H1 (cell line): Measurements from ENCODE around the gene ADAMTS4. TPM values are rescaled to one million over a fixed set of nuclear protein-coding genes. Genes with fewer than 3 reads are reported as not detected.

Experiments
- CTCF ChIA-PET: fragments of 300-600 bp; sonication (Branson Sonifier 250); formaldehyde crosslinking; loops from one replicate; lab custom pipeline; 2021; ENCODE audit not compliant: partially characterized antibody; lab: Charles Lee
- POLR2A ChIA-PET: fragments of 300-600 bp; sonication (Branson Sonifier 250); formaldehyde crosslinking; loops from one replicate; lab custom pipeline; 2021; ENCODE audit warnings: inconsistent platforms; ENCODE audit not compliant: partially characterized antibody; lab: Charles Lee
- DNase-seq, 2 experiments: peaks; one replicate each; pipeline versions ENCODE4 v3.0.0 to v3.0.0-alpha.2; 2010 to 2022; ENCODE audit warnings: low spot score in 2 of 2, low read depth in 1 of 2, mixed read lengths in 1 of 2
- FAIRE-seq: peaks from 2 replicates; lab custom pipeline; 2011; peaks lifted over from hg19 to GRCh38; lab: Jason Lieb, UNC
- H2AFZ ChIP-seq: 2 replicates; pipeline ENCODE4 v1.8.1; 2012; ENCODE audit warnings: low read length, inconsistent platforms
- H2AK5ac ChIP-seq: 2 replicates; pipeline ENCODE4 v1.6.1; 2013; ENCODE audit warnings: low read depth, low read length
- H2BK120ac ChIP-seq: replicated peaks from 2 replicates; pipeline ENCODE3; 2013; ENCODE audit warnings: low read depth, low read length, inconsistent platforms
- H2BK12ac ChIP-seq: 2 replicates; pipeline ENCODE4 v1.6.1; 2013; ENCODE audit warnings: low read depth, low read length
- H2BK15ac ChIP-seq: 2 replicates; pipeline ENCODE4 v1.6.1; 2013; ENCODE audit warnings: low read length
- H2BK20ac ChIP-seq: 2 replicates; pipeline ENCODE4 v1.6.1; 2013; ENCODE audit warnings: low read length
- H2BK5ac ChIP-seq: 2 replicates; pipeline ENCODE4 v1.6.1; 2013; ENCODE audit warnings: low read depth, low read length
- H3K14ac ChIP-seq: 2 replicates; pipeline ENCODE4 v1.6.1; 2013; ENCODE audit warnings: inconsistent platforms; ENCODE audit not compliant: insufficient read length
- H3K18ac ChIP-seq: 2 replicates; pipeline ENCODE4 v1.6.1; 2013; ENCODE audit warnings: low read length; ENCODE audit errors: extremely low read depth
- H3K23ac ChIP-seq: 2 replicates; pipeline ENCODE4 v1.6.1; 2013; ENCODE audit warnings: inconsistent platforms; ENCODE audit not compliant: insufficient read length
- H3K23me2 ChIP-seq: 2 replicates; pipeline ENCODE4 v1.6.1; 2013; ENCODE audit warnings: low read depth, low read length
- H3K27ac ChIP-seq: 2 replicates; pipeline ENCODE4 v1.6.1; 2011; ENCODE audit warnings: low read depth, low read length, inconsistent platforms
- H3K27me3 ChIP-seq, 4 experiments: replicated peaks in 1 of 4; 1 replicate in 1 of 4; 2 replicates in 3 of 4; pipeline versions ENCODE4 v1.6.1 to v1.8.1; 2011 to 2013; ENCODE audit warnings: low read length in 3 of 4, mild to moderate bottlenecking in 3 of 4, inconsistent platforms in 2 of 4, mixed read lengths in 2 of 4, moderate library complexity in 1 of 4; ENCODE audit not compliant: control insufficient read depth in 3 of 4, insufficient read depth in 3 of 4; ENCODE audit errors: extremely low read depth in 1 of 4
- H3K36me3 ChIP-seq, 4 experiments: 2 replicates each; pipeline versions ENCODE4 v1.6.1 to v1.8.1; 2011 to 2013; ENCODE audit warnings: mild to moderate bottlenecking in 4 of 4, low read length in 3 of 4, moderate library complexity in 2 of 4, control low read depth in 1 of 4, inconsistent platforms in 1 of 4; ENCODE audit not compliant: insufficient read depth in 4 of 4, control insufficient read depth in 2 of 4
- H3K4ac ChIP-seq: replicated peaks from 2 replicates; pipeline ENCODE3; 2013; ENCODE audit warnings: low read length, low read depth, mixed read lengths, inconsistent platforms; ENCODE audit not compliant: insufficient read length
- H3K4me1 ChIP-seq, 4 experiments: replicated peaks in 1 of 4; 1 replicate in 1 of 4; 2 replicates in 3 of 4; pipeline versions ENCODE4 v1.6.1 to v1.8.1; 2011 to 2013; ENCODE audit warnings: low read length in 3 of 4, inconsistent platforms in 2 of 4, mixed read lengths in 1 of 4; ENCODE audit not compliant: insufficient read depth in 4 of 4, control insufficient read depth in 3 of 4
- H3K4me2 ChIP-seq, 2 experiments: 2 replicates each; pipeline versions ENCODE4 v1.6.1 to v1.8.1; 2011 to 2013; ENCODE audit warnings: low read depth in 2 of 2, low read length in 2 of 2, control low read depth in 1 of 2, inconsistent platforms in 1 of 2, mild to moderate bottlenecking in 1 of 2; ENCODE audit not compliant: insufficient read depth in 1 of 2
- H3K4me3 ChIP-seq, 4 experiments: fragments of 200-600, 300-600 bp in 1 of 4; sonication (generic), shearing (Covaris generic), sonication (Bioruptor Twin) in 1 of 4; 2 replicates each; pipeline versions ENCODE4 v1.5.1 to v1.8.1; 2011 to 2016; ENCODE audit warnings: low read length in 4 of 4, low read depth in 3 of 4, control low read depth in 2 of 4, inconsistent platforms in 2 of 4, mild to moderate bottlenecking in 2 of 4, mixed read lengths in 1 of 4, moderate library complexity in 1 of 4; ENCODE audit not compliant: insufficient read depth in 2 of 4; ENCODE audit errors: extremely low read depth in 1 of 4
- H3K56ac ChIP-seq: replicated peaks from 2 replicates; pipeline ENCODE3; 2013; ENCODE audit warnings: low read depth, mild to moderate bottlenecking, mixed read lengths, low read length, inconsistent platforms; ENCODE audit not compliant: insufficient read length
- H3K79me1 ChIP-seq: 2 replicates; pipeline ENCODE4 v1.6.1; 2013; ENCODE audit warnings: low read depth, low read length, control low read depth
- H3K79me2 ChIP-seq, 2 experiments: 2 replicates each; pipeline versions ENCODE4 v1.6.1 to v1.8.1; 2012 to 2013; ENCODE audit warnings: low read length in 2 of 2, mild to moderate bottlenecking in 2 of 2, inconsistent platforms in 1 of 2; ENCODE audit not compliant: insufficient read depth in 2 of 2, control insufficient read depth in 1 of 2
- H3K9ac ChIP-seq, 4 experiments: replicated peaks in 1 of 4; 1 replicate in 1 of 4; 2 replicates in 3 of 4; pipeline versions ENCODE4 v1.6.1 to v1.8.1; 2011 to 2013; ENCODE audit warnings: low read depth in 3 of 4, low read length in 3 of 4, control low read depth in 2 of 4, mild to moderate bottlenecking in 2 of 4, moderate library complexity in 2 of 4, inconsistent platforms in 1 of 4; ENCODE audit errors: extremely low read depth in 1 of 4
- H3K9me3 ChIP-seq, 2 experiments: 2 replicates each; pipeline versions ENCODE4 v1.6.1 to v1.8.1; 2012 to 2013; ENCODE audit warnings: mild to moderate bottlenecking in 2 of 2, moderate library complexity in 2 of 2, control low read depth in 1 of 2, inconsistent platforms in 1 of 2, low read depth in 1 of 2, low read length in 1 of 2, mixed read lengths in 1 of 2; ENCODE audit not compliant: insufficient read depth in 2 of 2
- H4K20me1 ChIP-seq, 2 experiments: replicated peaks in 1 of 2; 2 replicates each; pipeline versions ENCODE3 to v1.8.1; 2011 to 2013; ENCODE audit warnings: inconsistent platforms in 2 of 2, low read length in 2 of 2, mild to moderate bottlenecking in 1 of 2; ENCODE audit not compliant: insufficient read depth in 2 of 2, control insufficient read depth in 1 of 2
- H4K5ac ChIP-seq: 2 replicates; pipeline ENCODE4 v1.6.1; 2013; ENCODE audit warnings: low read length, low read depth, mixed read lengths, inconsistent platforms; ENCODE audit not compliant: insufficient read length
- H4K8ac ChIP-seq: 2 replicates; pipeline ENCODE4 v1.8.0; 2013; ENCODE audit warnings: mild to moderate bottlenecking, moderate library complexity, low read length, inconsistent platforms; ENCODE audit not compliant: insufficient read depth; ENCODE audit errors: extremely low read depth
- H4K91ac ChIP-seq: replicated peaks from 2 replicates; pipeline ENCODE3; 2013; ENCODE audit warnings: low read length, mixed read lengths, inconsistent platforms; ENCODE audit not compliant: insufficient read length
- ASH2L ChIP-seq: fragments of 200-600, 300-600 bp; sonication (generic); IDR thresholded peaks from one replicate; pipeline ENCODE4 v1.7.1; 2017; ENCODE audit warnings: low read length
- HDAC2 ChIP-seq, 2 experiments: fragments of 300-600 bp in 1 of 2; sonication (generic) in 1 of 2; IDR thresholded peaks; 2 replicates each; pipeline ENCODE4 v1.6.1; 2011 to 2012; ENCODE audit warnings: low read depth in 2 of 2, low read length in 2 of 2, mild to moderate bottlenecking in 2 of 2, moderate library complexity in 2 of 2, borderline replicate concordance in 1 of 2, inconsistent platforms in 1 of 2
- RBBP5 ChIP-seq: IDR thresholded peaks from 2 replicates; pipeline ENCODE4 v1.7.1; 2012; ENCODE audit warnings: low read depth, mild to moderate bottlenecking, inconsistent platforms, low read length, moderate library complexity, borderline replicate concordance
- RNF2 ChIP-seq: fragments of 200-900, 300-1000 bp; sonication (generic); IDR thresholded peaks from 2 replicates; pipeline ENCODE4 v1.7.1; 2016; ENCODE audit warnings: borderline replicate concordance, low read depth, mild to moderate bottlenecking, antibody characterized with exemption, low read length; ENCODE audit not compliant: poor library complexity, severe bottlenecking; ENCODE audit errors: missing control alignments
- SIRT6 ChIP-seq: IDR thresholded peaks from one replicate; pipeline ENCODE4 v1.7.1; 2012; ENCODE audit warnings: low read length, inconsistent platforms
- TAF1 ChIP-seq: IDR thresholded peaks from 2 replicates; pipeline ENCODE4 v1.6.1; 2011; ENCODE audit warnings: mild to moderate bottlenecking, low read depth, low read length
- TCF12 ChIP-seq: IDR thresholded peaks from 2 replicates; pipeline ENCODE4 v1.6.1; 2011; ENCODE audit warnings: low read depth, mild to moderate bottlenecking, low read length
- YY1 ChIP-seq: IDR thresholded peaks from 2 replicates; pipeline ENCODE4 v1.6.1; 2011; ENCODE audit warnings: low read depth, mild to moderate bottlenecking, low read length
- WGBS, 2 experiments: shearing (Covaris generic) in 1 of 2; methylation state at CpG; one replicate each; pipeline versions ENCODE4 v1.1.6 to v1.1.7; 2013 to 2015; ENCODE audit warnings: low lambda C conversion rate in 2 of 2, mixed read lengths in 2 of 2, inconsistent platforms in 1 of 2, low coverage in 1 of 2, missing lambda C conversion rate in 1 of 2; ENCODE audit not compliant: insufficient replicate concordance in 2 of 2, insufficient coverage in 1 of 2, insufficient read length in 1 of 2; ENCODE audit errors: extremely low coverage in 1 of 2, missing lambda C conversion rate in 1 of 2; 5-methylcytosine and 5-hydroxymethylcytosine counted together
- polyA plus RNA-seq, 7 experiments: library from polyadenylated mRNA; depleted of rRNA in 3 of 7; stranded (reverse) in 5 of 7; unstranded in 2 of 7; fragments of >200 nt in 5 of 7; fragments of 200-250 nt in 2 of 7; gene quantifications; 1 replicate in 5 of 7; 2 replicates in 1 of 7; 4 replicates in 1 of 7; pipeline versions ENCODE4 v1.2.1 to v1.2.3, GENCODE V29; 2011 to 2013; ENCODE audit warnings: missing spikeins in 2 of 7, mixed read lengths in 2 of 7
- total RNA-seq: library from RNA; stranded (reverse); fragmentation: NEBNext Ultra II Directional; extraction: Animal tissue kit (Norgen Biotek cat#: 25700); gene quantifications from 2 replicates; pipeline ENCODE4 v1.2.1, GENCODE V29; 2021

ADAMTS4 gene
- total and polyA plus RNA-seq, 2 of the 8 experiments (the other 6 are each of a cell fraction or from before 2014, with no cell fraction given), result 4.6 to 7.2 TPM

- Histone ChIP-seq H3K36me3 (peaks cover under 1 to 5% (median 4%) of the 10 kb centered on the region in 4 experiments; a peak in 5 of 8 replicates), H2BK5ac (peak overlapping the region; percentile 67), H3K4me2 (peak overlapping the region; percentile 67 to 80), H4K8ac (peak overlapping the region; percentile 73; the same call in 1 of the 2 replicates), H3K23ac (no peak overlapping the region), H3K14ac (no peak overlapping the region), H2AK5ac (peak overlapping the region; percentile 54), H3K79me1 (peaks cover 6% of the 10 kb centered on the region; the same call in 1 of the 2 replicates), H3K79me2 (peaks cover 0 to 5% of the 10 kb centered on the region in 2 experiments; a peak in 1 of 4 replicates), H3K9ac (peak overlapping the region in 2 of 4 experiments; percentile 11 to 28; a peak in 1 of 7 replicates), H2BK120ac (no peak overlapping the region), H3K4me1 (peaks cover 21 to 52% (median 47%) of the 10 kb centered on the region in 4 experiments), H3K18ac (peak overlapping the region; percentile 75; the same call in 1 of the 2 replicates), H2BK15ac (peak overlapping the region; percentile 88; the same call in 1 of the 2 replicates), H3K9me3 (no peaks in the 10 kb centered on the region), H3K27me3 (no peaks in the 10 kb centered on the region; a peak in 1 of 7 replicates), H2BK12ac (peak overlapping the region; percentile 5; the same call in 1 of the 2 replicates), H3K4me3 (peak overlapping the region in 3 of 4 experiments; percentile 4 to 51 (median 12); a peak in 4 of 8 replicates), H2BK20ac (no peak overlapping the region), H4K5ac (peak overlapping the region; percentile 33), H3K4ac (peak overlapping the region; percentile 34), H4K91ac (peak overlapping the region; percentile 0), H3K23me2 (peaks cover 11% of the 10 kb centered on the region; the same call in 1 of the 2 replicates), H4K20me1 (no peaks in the 10 kb centered on the region), H3K27ac (no peak overlapping the region; the same call in 1 of the 2 replicates), H2AFZ (no peak overlapping the region), H3K56ac (no peak overlapping the region)
- TF ChIP-seq RBBP5, result peak; percentile 57; the same call in 1 of the 2 replicates
- 0 out of 2 replicates have a peak, but pooled peaks have one; percentile 39 for TF ChIP-seq TAF1
- peak; percentile 61 for TF ChIP-seq ASH2L
- TF ChIP-seq SIRT6, result no peak
- TF ChIP-seq TCF12, result no peak
- TF ChIP-seq HDAC2 (IDR thresholded peaks at IDR 0.05; ENCODE audit: borderline replicate concordance in 1 of 2, low read depth in 2 of 2, low read length in 2 of 2), result no peak
- no peak for TF ChIP-seq RNF2
- TF ChIP-seq YY1, result 0 out of 2 replicates have a peak, but pooled peaks have one; percentile 31
- DNase-seq, result no peak
- no peak for FAIRE-seq
- CTCF ChIA-PET, result interaction anchor here (0.6 to 17.6 kb wide), 9 partner anchors 10 to 632 kb away, joined by 3 to 427 read pairs (median 4); partner anchors contain the start of genes APOA2, B4GALT3, FCER1G and TOMM40L
- POLR2A ChIA-PET, result interaction anchor here (0.7 to 1.6 kb wide), 6 partner anchors 10 to 171 kb away, joined by 3 to 4 read pairs (median 3); partner anchors contain the start of genes CFAP126 and FCER1G
- WGBS, 2 experiments, result 85% methylated on average over 27 of the region's 27 CpGs; no CpG with 5 or more reads in 1 of the 2 experiments
Observed at GRCh38 chr1:161196521-161197451, 2.1 kb downstream of the ADAMTS4 start.
